WERI-Rb-1 (cell line): ENCODE results near the gene SIGLEC9.

Source experiments
- DNase-seq: peaks from one replicate; pipeline ENCODE4 v3.0.0-alpha.2; 2020
- H3K27ac ChIP-seq: fragments of 250-450 bp; sonication (Bioruptor Pico); 2 replicates; pipeline ENCODE4 v1.5.1; 2020; ENCODE audit warnings: mild to moderate bottlenecking, moderate library complexity
- H3K27me3 ChIP-seq: fragments of 250-450 bp; sonication (Bioruptor Pico); 2 replicates; pipeline ENCODE4 v1.5.1; 2021; ENCODE audit warnings: mild to moderate bottlenecking, low read depth, moderate library complexity; ENCODE audit not compliant: insufficient read depth, severe bottlenecking
- H3K36me3 ChIP-seq: fragments of 250-450 bp; sonication (Bioruptor Pico); 2 replicates; pipeline ENCODE4 v1.5.1; 2020; ENCODE audit warnings: mild to moderate bottlenecking, moderate library complexity
- H3K4me3 ChIP-seq: 2 replicates; pipeline ENCODE4 v1.5.1; 2011; ENCODE audit warnings: low read depth, mild to moderate bottlenecking, control low read depth, low read length
- H3K9me3 ChIP-seq: fragments of 250-450 bp; sonication (Bioruptor Pico); 2 replicates; pipeline ENCODE4 v1.5.1; 2021; ENCODE audit warnings: mild to moderate bottlenecking, moderate library complexity; ENCODE audit not compliant: severe bottlenecking
- CTCF ChIP-seq: IDR thresholded peaks from 2 replicates; pipeline ENCODE4 v1.5.1; 2011; ENCODE audit warnings: low read depth, mild to moderate bottlenecking, control low read depth, inconsistent platforms, low read length

SIGLEC9 gene

GRCh38 chr19:51079481-51080110 lies 45.1 kb upstream of the SIGLEC9 start:
- no peak for TF ChIP-seq CTCF
- peaks cover 85% of the 10 kb centered on the region for H3K27me3 ChIP-seq
- H3K4me3 ChIP-seq, result no peak overlapping the region
- no peak overlapping the region for H3K27ac ChIP-seq
- H3K36me3 ChIP-seq, result no peaks in the 10 kb centered on the region
- H3K9me3 ChIP-seq, result no peaks in the 10 kb centered on the region
- DNase-seq, result no peak

GRCh38 chr19:51081476-51081875 lies 43.2 kb upstream of the SIGLEC9 start:
- no peak for TF ChIP-seq CTCF
- Histone ChIP-seq H3K4me3 (no peak overlapping the region), H3K9me3 (no peaks in the 10 kb centered on the region)

GRCh38 chr19:51082611-51083010 lies 42.1 kb upstream of the SIGLEC9 start, which contains the start of gene KLK14:
TSS of gene KLK14 (minus strand) at chr19:51082887. CDS start at chr19:51082614, 273 bp downstream.
- TF ChIP-seq CTCF, result no peak
- no peak for DNase-seq
- no peak within 1 kb of the TSS for H3K27ac ChIP-seq
- peaks cover 85% of the 10 kb centered on the region for H3K27me3 ChIP-seq
- H3K36me3 ChIP-seq, result no peaks in the 10 kb centered on the region
- no peak within 1 kb of the TSS for H3K4me3 ChIP-seq
- H3K9me3 ChIP-seq, result no peaks in the 10 kb centered on the region

More at GRCh38 chr19:51081476-51081875, 43.2 kb upstream of the SIGLEC9 start:
- DNase-seq, result no peak
- no peak overlapping the region for H3K27ac ChIP-seq
- peaks cover 87% of the 10 kb centered on the region for H3K27me3 ChIP-seq
- no peaks in the 10 kb centered on the region for H3K36me3 ChIP-seq

DNA sequence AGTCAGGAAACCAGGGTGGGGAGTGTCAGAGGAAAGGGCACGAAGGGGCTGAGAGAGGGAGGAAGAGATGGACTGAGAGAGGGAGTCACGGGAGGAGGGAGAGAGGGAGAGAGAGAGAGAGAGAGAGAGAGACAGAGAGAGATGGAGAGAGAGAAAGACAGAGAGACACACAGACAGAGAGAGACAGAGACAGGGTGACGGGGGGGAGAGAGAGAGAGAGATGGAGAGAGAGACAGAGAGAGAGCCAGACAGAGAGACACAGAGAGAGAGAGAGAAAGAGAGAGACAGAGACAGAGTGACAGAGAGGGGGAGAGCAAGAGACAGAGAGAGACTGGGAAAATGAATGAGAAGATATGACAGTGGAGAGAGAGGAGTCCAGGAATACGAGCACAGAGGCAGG lies 41.5 kb upstream of the SIGLEC9 start:
- DNase-seq, result no peak
- Histone ChIP-seq H3K9me3 (no peaks in the 10 kb centered on the region), H3K36me3 (no peaks in the 10 kb centered on the region), H3K4me3 (no peak overlapping the region), H3K27me3 (peaks cover 88% of the 10 kb centered on the region), H3K27ac (no peak overlapping the region)
- TF ChIP-seq CTCF, result no peak

- peaks cover 86% of the 10 kb centered on the region for H3K27me3 ChIP-seq
- DNase-seq, result no peak
- H3K27ac ChIP-seq, result no peak overlapping the region
- H3K4me3 ChIP-seq, result no peak overlapping the region
- H3K9me3 ChIP-seq, result no peaks in the 10 kb centered on the region
- H3K36me3 ChIP-seq, result no peaks in the 10 kb centered on the region
- TF ChIP-seq CTCF, result no peak
Observed at GRCh38 chr19:51083783-51084182, 40.9 kb upstream of the SIGLEC9 start.

DNA sequence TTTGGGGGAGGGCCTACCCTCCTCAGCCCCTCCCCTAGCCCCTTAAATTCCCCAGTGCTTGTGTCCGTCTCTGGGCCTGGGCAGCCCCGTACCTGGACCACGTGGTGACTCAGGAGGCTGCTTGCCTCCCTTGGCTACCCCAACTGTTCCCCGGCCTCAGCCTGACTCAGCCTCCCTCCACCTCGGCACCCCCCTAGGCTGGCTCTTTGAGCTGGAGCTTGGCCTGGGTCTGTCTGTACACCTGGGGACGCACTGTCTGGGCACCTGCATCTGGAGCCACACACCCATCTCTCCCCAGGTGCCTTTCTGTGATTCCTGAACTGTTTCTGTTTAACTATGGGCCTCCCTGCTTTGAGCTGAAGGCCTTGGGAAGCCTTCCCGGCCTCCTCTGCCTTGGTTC lies 40.2 kb upstream of the SIGLEC9 start:
- Histone ChIP-seq H3K27me3 (peaks cover 91% of the 10 kb centered on the region), H3K4me3 (no peak overlapping the region), H3K9me3 (no peaks in the 10 kb centered on the region), H3K36me3 (no peaks in the 10 kb centered on the region), H3K27ac (no peak overlapping the region)
- no peak for TF ChIP-seq CTCF
- no peak for DNase-seq
